Mesendoderm (in vitro differentiated cells): ENCODE results near the gene SNAPC3.

Source experiments
- DNase-seq: peaks from one replicate; pipeline ENCODE4 v3.0.0; 2013
- H2AK5ac ChIP-seq: 2 replicates; pipeline ENCODE4 v1.6.1; 2013; ENCODE audit warnings: low read length, inconsistent platforms
- H2BK120ac ChIP-seq: 2 replicates; pipeline ENCODE4 v1.6.1; 2013; ENCODE audit warnings: low read depth, mild to moderate bottlenecking, low read length, moderate library complexity, mixed read lengths
- H2BK15ac ChIP-seq: replicated peaks from 2 replicates; pipeline ENCODE4 v1.6.1; 2013; ENCODE audit warnings: low read depth, mild to moderate bottlenecking, moderate library complexity
- H2BK5ac ChIP-seq: 2 replicates; pipeline ENCODE4 v1.6.1; 2013; ENCODE audit warnings: low read length, inconsistent platforms
- H3K18ac ChIP-seq: 2 replicates; pipeline ENCODE4 v1.6.1; 2013; ENCODE audit warnings: mild to moderate bottlenecking, low read length, mixed read lengths
- H3K23ac ChIP-seq: one replicate; pipeline ENCODE4 v1.6.1; 2013; ENCODE audit warnings: low read length
- H3K27ac ChIP-seq: 2 replicates; pipeline ENCODE4 v1.5.1; 2013; ENCODE audit warnings: low read depth, mild to moderate bottlenecking, inconsistent platforms, low read length, moderate library complexity
- H3K27me3 ChIP-seq: 2 replicates; pipeline ENCODE4 v1.6.1; 2013; ENCODE audit warnings: low read length, control low read depth, mild to moderate bottlenecking, inconsistent platforms; ENCODE audit not compliant: insufficient read depth, poor library complexity
- H3K36me3 ChIP-seq: 2 replicates; pipeline ENCODE4 v1.6.1; 2013; ENCODE audit warnings: low read length, inconsistent platforms; ENCODE audit not compliant: control insufficient read depth, insufficient read depth
- H3K4ac ChIP-seq: one replicate; pipeline ENCODE4 v1.6.1; 2013; ENCODE audit warnings: low read depth, mild to moderate bottlenecking, low read length, moderate library complexity
- H3K4me1 ChIP-seq: 2 replicates; pipeline ENCODE4 v1.6.1; 2013; ENCODE audit warnings: low read depth, low read length, inconsistent platforms; ENCODE audit not compliant: control insufficient read depth
- H3K4me2 ChIP-seq: 2 replicates; pipeline ENCODE4 v1.6.1; 2013; ENCODE audit warnings: low read length
- H3K4me3 ChIP-seq: 2 replicates; pipeline ENCODE4 v1.5.1; 2013; ENCODE audit warnings: mild to moderate bottlenecking, low read length
- H3K56ac ChIP-seq: one replicate; pipeline ENCODE4 v1.6.1; 2013; ENCODE audit warnings: low read length
- H3K79me1 ChIP-seq: 2 replicates; pipeline ENCODE4 v1.6.1; 2013; ENCODE audit warnings: low read length, inconsistent platforms
- H3K79me2 ChIP-seq: 2 replicates; pipeline ENCODE4 v1.6.1; 2013; ENCODE audit warnings: mild to moderate bottlenecking, low read length; ENCODE audit not compliant: control insufficient read depth, insufficient read depth
- H3K9ac ChIP-seq: 2 replicates; pipeline ENCODE4 v1.6.1; 2013; ENCODE audit warnings: low read length, inconsistent platforms
- H4K5ac ChIP-seq: one replicate; pipeline ENCODE4 v1.6.1; 2013; ENCODE audit warnings: low read length
- H4K8ac ChIP-seq: one replicate; pipeline ENCODE4 v1.6.1; 2013; ENCODE audit warnings: low read depth, mild to moderate bottlenecking, control low read depth, low read length, moderate library complexity
- WGBS: extraction: QIAGEN DNeasy Blood & Tissue Kit; methylation state at CpG from one replicate; pipeline ENCODE4 v1.1.7; 2013; ENCODE audit warnings: low lambda C conversion rate, missing lambda C conversion rate; ENCODE audit not compliant: insufficient coverage; ENCODE audit errors: extremely low coverage; 5-methylcytosine and 5-hydroxymethylcytosine counted together

Gene SNAPC3

GRCh38 chr9:15390201-15390600 lies 32.5 kb upstream of the SNAPC3 start:
- Histone ChIP-seq H2BK5ac (no peak overlapping the region), H3K56ac (no peak overlapping the region), H2BK15ac (no peak overlapping the region), H3K36me3 (no peaks in the 10 kb centered on the region), H4K5ac (no peak overlapping the region), H3K27ac (no peak overlapping the region), H2BK120ac (no peak overlapping the region), H3K9ac (no peak overlapping the region), H3K4me1 (peaks cover 3% of the 10 kb centered on the region), H2AK5ac (no peak overlapping the region), H3K4me2 (no peak overlapping the region), H3K4ac (no peak overlapping the region), H3K23ac (no peak overlapping the region), H3K27me3 (no peaks in the 10 kb centered on the region), H4K8ac (no peak overlapping the region), H3K79me2 (no peaks in the 10 kb centered on the region), H3K18ac (no peak overlapping the region), H3K79me1 (no peaks in the 10 kb centered on the region), H3K4me3 (no peak overlapping the region)
- DNase-seq, result no peak
- no CpG with 5 or more reads among the region's 2 CpGs for WGBS

GRCh38 chr9:15392363-15392762 lies 30.3 kb upstream of the SNAPC3 start:
- Histone ChIP-seq H3K79me1 (no peaks in the 10 kb centered on the region), H4K8ac (no peak overlapping the region)
- no CpG with 5 or more reads among the region's 5 CpGs for WGBS

DNA sequence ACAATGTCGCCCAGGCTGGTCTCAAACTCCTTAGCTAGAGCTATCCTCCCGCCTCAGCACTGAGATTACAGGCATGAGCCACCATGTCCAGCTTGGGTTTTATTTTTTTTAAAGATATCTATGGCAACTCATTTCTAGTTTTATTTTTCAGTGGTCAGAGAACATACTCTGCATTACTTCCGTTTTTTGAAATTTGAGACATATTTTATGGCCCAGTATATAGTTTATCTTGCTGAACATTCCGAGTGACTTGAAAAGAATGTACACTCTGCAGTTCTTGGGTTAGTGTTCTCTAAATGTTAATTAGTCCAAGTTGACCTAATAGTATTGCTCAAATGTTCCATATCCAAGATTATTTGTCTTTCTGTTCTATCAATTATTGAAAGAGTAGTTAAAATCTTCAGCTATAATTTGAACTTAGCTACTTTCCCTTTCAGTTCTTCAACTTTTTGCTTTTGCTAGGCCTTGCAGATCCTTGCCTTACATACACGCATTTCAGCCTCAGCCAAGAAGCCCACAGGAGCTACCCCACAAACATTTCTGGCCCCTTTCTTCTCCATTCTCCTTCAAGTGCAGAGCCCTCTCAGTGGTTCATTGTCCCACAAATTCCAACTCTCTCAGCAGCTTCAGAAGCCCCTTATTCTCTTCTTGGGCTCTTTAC lies 22.3 kb upstream of the SNAPC3 start:
- H3K23ac ChIP-seq, result no peak overlapping the region
- no peak overlapping the region for H3K56ac ChIP-seq
- H2BK15ac ChIP-seq, result no peak overlapping the region
- no peaks in the 10 kb centered on the region for H3K4me1 ChIP-seq
- no peak overlapping the region for H2AK5ac ChIP-seq
- H2BK5ac ChIP-seq, result no peak overlapping the region
- no peak overlapping the region for H4K5ac ChIP-seq
- H3K79me2 ChIP-seq, result no peaks in the 10 kb centered on the region
- H4K8ac ChIP-seq, result no peak overlapping the region
- H3K18ac ChIP-seq, result no peak overlapping the region
- H3K36me3 ChIP-seq, result no peaks in the 10 kb centered on the region
- H2BK120ac ChIP-seq, result no peak overlapping the region
- H3K4me3 ChIP-seq, result no peak overlapping the region
- no peak overlapping the region for H3K27ac ChIP-seq
- no peaks in the 10 kb centered on the region for H3K79me1 ChIP-seq
- WGBS, result no CpG with 5 or more reads among the region's 5 CpGs
- H3K27me3 ChIP-seq, result no peaks in the 10 kb centered on the region
- no peak overlapping the region for H3K4ac ChIP-seq
- H3K9ac ChIP-seq, result no peak overlapping the region
- H3K4me2 ChIP-seq, result no peak overlapping the region
- no peak for DNase-seq

More at GRCh38 chr9:15392363-15392762, 30.3 kb upstream of the SNAPC3 start:
- Histone ChIP-seq H2BK120ac (no peak overlapping the region), H2BK5ac (no peak overlapping the region), H3K4me1 (peaks cover 3% of the 10 kb centered on the region), H3K4me3 (no peak overlapping the region), H2BK15ac (no peak overlapping the region), H3K56ac (no peak overlapping the region), H3K4me2 (no peak overlapping the region), H3K27me3 (no peaks in the 10 kb centered on the region), H3K23ac (no peak overlapping the region), H3K79me2 (no peaks in the 10 kb centered on the region), H3K4ac (no peak overlapping the region), H3K9ac (no peak overlapping the region), H2AK5ac (no peak overlapping the region), H3K18ac (no peak overlapping the region), H3K27ac (no peak overlapping the region), H3K36me3 (no peaks in the 10 kb centered on the region), H4K5ac (no peak overlapping the region)
- no peak for DNase-seq

DNA sequence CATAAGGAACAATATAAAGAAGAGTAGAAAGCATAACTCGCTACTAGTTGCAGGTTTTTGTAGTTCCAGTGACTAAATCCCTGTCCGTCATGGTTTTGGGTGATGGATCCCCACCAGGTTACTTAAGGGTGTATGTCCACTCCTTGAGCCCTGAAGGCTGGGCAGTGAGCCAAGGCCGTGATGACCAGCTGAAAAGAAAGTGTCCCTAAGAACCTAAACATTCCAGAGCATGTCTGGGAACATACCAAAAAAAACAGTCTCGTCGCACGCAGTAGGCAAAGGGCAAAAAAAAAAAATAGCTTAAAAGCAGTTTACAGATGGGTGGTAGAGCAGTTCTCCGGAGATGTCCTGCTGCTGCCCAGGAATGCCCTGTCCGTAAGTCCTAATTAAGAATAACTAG lies 21.4 kb upstream of the SNAPC3 start:
- Histone ChIP-seq H3K4me1 (no peaks in the 10 kb centered on the region), H2BK15ac (no peak overlapping the region), H2AK5ac (no peak overlapping the region), H3K4me2 (no peak overlapping the region), H4K5ac (no peak overlapping the region), H3K18ac (no peak overlapping the region), H3K9ac (no peak overlapping the region), H3K36me3 (no peaks in the 10 kb centered on the region), H3K23ac (no peak overlapping the region), H3K27me3 (no peaks in the 10 kb centered on the region), H2BK120ac (no peak overlapping the region), H3K79me2 (no peaks in the 10 kb centered on the region), H3K27ac (no peak overlapping the region), H3K4ac (no peak overlapping the region), H3K79me1 (no peaks in the 10 kb centered on the region), H3K56ac (no peak overlapping the region), H2BK5ac (no peak overlapping the region), H3K4me3 (no peak overlapping the region), H4K8ac (no peak overlapping the region)
- no peak for DNase-seq
- WGBS, result no CpG with 5 or more reads among the region's 8 CpGs

DNA sequence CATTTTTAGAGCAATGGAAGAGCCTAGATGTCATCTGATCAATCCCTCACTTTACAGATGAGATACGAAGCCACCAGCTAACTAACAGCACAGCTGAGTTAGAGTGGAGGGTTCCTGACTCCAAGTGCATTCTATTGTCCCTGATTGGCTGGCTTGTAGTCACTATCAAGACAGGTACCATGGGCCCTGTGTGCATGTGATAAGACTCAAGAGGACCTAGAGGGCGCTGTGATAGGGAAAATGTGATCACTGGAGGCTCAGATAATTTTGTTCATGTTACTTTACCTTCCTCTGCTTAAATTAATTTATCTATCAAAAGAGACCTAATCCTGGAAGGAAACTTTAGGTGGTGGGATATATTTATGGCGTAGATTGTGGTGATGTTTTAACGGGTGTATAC lies 19.5 kb upstream of the SNAPC3 start:
- no peaks in the 10 kb centered on the region for H3K79me1 ChIP-seq
- no peak overlapping the region for H3K18ac ChIP-seq
- no peak overlapping the region for H3K23ac ChIP-seq
- no peak overlapping the region for H3K56ac ChIP-seq
- no peaks in the 10 kb centered on the region for H3K36me3 ChIP-seq
- H4K8ac ChIP-seq, result no peak overlapping the region
- no peak overlapping the region for H3K4me2 ChIP-seq
- no peak overlapping the region for H2BK15ac ChIP-seq
- H3K4ac ChIP-seq, result no peak overlapping the region
- no peak overlapping the region for H3K9ac ChIP-seq
- peak; percentile 84 for DNase-seq
- H3K79me2 ChIP-seq, result no peaks in the 10 kb centered on the region
- WGBS, result no CpG with 5 or more reads among the region's 4 CpGs
- no peak overlapping the region for H2BK120ac ChIP-seq
- no peaks in the 10 kb centered on the region for H3K4me1 ChIP-seq
- H4K5ac ChIP-seq, result no peak overlapping the region
- H3K27ac ChIP-seq, result no peak overlapping the region
- no peaks in the 10 kb centered on the region for H3K27me3 ChIP-seq
- H2AK5ac ChIP-seq, result no peak overlapping the region
- no peak overlapping the region for H3K4me3 ChIP-seq
- H2BK5ac ChIP-seq, result no peak overlapping the region

DNA sequence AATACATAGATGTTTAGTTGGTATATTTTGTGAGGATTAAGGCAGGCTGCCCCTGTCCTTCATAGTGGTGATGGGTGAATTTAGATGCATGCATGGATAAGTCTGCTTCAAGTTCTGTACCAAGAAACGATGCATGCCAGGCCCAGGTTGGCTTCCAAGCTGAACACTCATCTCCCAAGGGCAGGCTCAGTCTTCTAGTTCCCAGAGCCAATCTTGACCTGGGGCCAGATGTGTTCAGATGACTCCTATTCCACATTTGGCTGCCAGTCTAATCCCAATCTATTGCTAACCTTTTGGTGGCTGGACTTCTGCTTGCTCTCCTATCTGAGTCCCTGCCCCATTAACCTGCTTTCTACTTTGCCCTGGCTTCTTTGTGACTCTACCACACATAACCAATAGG lies 18.5 kb upstream of the SNAPC3 start:
- Histone ChIP-seq H2AK5ac (no peak overlapping the region), H3K9ac (no peak overlapping the region), H3K23ac (no peak overlapping the region), H3K4me2 (no peak overlapping the region), H3K4ac (no peak overlapping the region), H3K79me1 (no peaks in the 10 kb centered on the region), H2BK15ac (no peak overlapping the region), H3K79me2 (no peaks in the 10 kb centered on the region), H3K36me3 (no peaks in the 10 kb centered on the region), H3K18ac (no peak overlapping the region), H4K5ac (no peak overlapping the region), H3K56ac (no peak overlapping the region), H3K4me1 (no peaks in the 10 kb centered on the region), H4K8ac (no peak overlapping the region), H2BK5ac (no peak overlapping the region), H2BK120ac (no peak overlapping the region), H3K4me3 (no peak overlapping the region), H3K27me3 (no peaks in the 10 kb centered on the region), H3K27ac (no peak overlapping the region)
- DNase-seq, result no peak
- no CpG with 5 or more reads among the region's 1 CpG for WGBS
